Esophagus (tissue), 2 donors: Measurements from ENCODE around the gene PTPA. TPM values are rescaled to one million over a fixed set of nuclear protein-coding genes. Genes with fewer than 3 reads are reported as not detected.
"Not testable (repeated sequence)": the region's sequence is repeated elsewhere in the genome, so short reads cannot be mapped to it uniquely, and the experiment has no call there.

Experiments used
- H3K27ac ChIP-seq, 2 donors: one replicate each; pipeline ENCODE4 v1.5.1; 2013; ENCODE audit warnings: low read depth in 2 of 2, mild to moderate bottlenecking in 2 of 2, inconsistent platforms in 1 of 2, low read length in 1 of 2, moderate library complexity in 1 of 2
- H3K27me3 ChIP-seq, 2 donors: one replicate each; pipeline ENCODE4 v1.6.1; 2013; ENCODE audit warnings: low read length in 2 of 2, control low read depth in 1 of 2, mild to moderate bottlenecking in 1 of 2; ENCODE audit not compliant: insufficient read depth in 2 of 2, control insufficient read depth in 1 of 2
- H3K36me3 ChIP-seq, 2 donors: one replicate each; pipeline ENCODE4 v1.6.1; 2013; ENCODE audit warnings: low read length in 1 of 2; ENCODE audit not compliant: control insufficient read depth in 2 of 2, insufficient read depth in 2 of 2
- H3K4me1 ChIP-seq, 2 donors: one replicate each; pipeline ENCODE4 v1.6.1; 2013; ENCODE audit warnings: low read length in 1 of 2; ENCODE audit not compliant: control insufficient read depth in 2 of 2, insufficient read depth in 2 of 2
- H3K4me3 ChIP-seq, 2 donors: one replicate each; pipeline ENCODE4 v1.5.1; 2013; ENCODE audit warnings: low read length in 2 of 2, mild to moderate bottlenecking in 2 of 2, low read depth in 1 of 2, moderate library complexity in 1 of 2
- H3K9me3 ChIP-seq, 2 donors: one replicate each; pipeline ENCODE4 v1.6.1; 2013; ENCODE audit warnings: mild to moderate bottlenecking in 2 of 2, low read depth in 1 of 2, low read length in 1 of 2, moderate library complexity in 1 of 2; ENCODE audit not compliant: control insufficient read depth in 2 of 2, insufficient read depth in 1 of 2
- WGBS, 2 donors: extraction: QIAGEN DNeasy Blood & Tissue Kit; methylation state at CpG; one replicate each; pipeline ENCODE4 v1.1.7; 2013; 5-methylcytosine and 5-hydroxymethylcytosine counted together
- polyA plus RNA-seq, 2 donors: library from polyadenylated mRNA; stranded (reverse); fragments of 200-250 nt; gene quantifications; one replicate each; pipeline ENCODE4 v1.2.3, GENCODE V29; 2013
- donor health status: healthy with polysubstance abuse.
- donor health status: Bipolar disorder and iron deficiency.

The PTPA gene
- polyA plus RNA-seq, 2 donors, result 80.0 to 126 TPM

GRCh38 chr9:129107651-129108050 is 3.6 kb upstream of the PTPA start:
- H3K9me3 ChIP-seq, result no peaks in the 10 kb centered on the region
- H3K4me1 ChIP-seq, result peaks cover 2 to 44% of the 10 kb centered on the region in 2 donors
- no peaks in the 10 kb centered on the region for H3K27me3 ChIP-seq
- no peak overlapping the region for H3K4me3 ChIP-seq
- no peak overlapping the region for H3K27ac ChIP-seq
- H3K36me3 ChIP-seq, result peaks cover 0 to 20% of the 10 kb centered on the region in 2 donors
- WGBS, 2 donors, result 86 to 92% methylated on average over 13 of the region's 13 CpGs

GRCh38 chr9:129108083-129108804 is 3.0 kb upstream of the PTPA start:
- 62 to 66% methylated on average over 13 of the region's 13 CpGs for WGBS, 2 donors
- H3K27me3 ChIP-seq, result no peaks in the 10 kb centered on the region
- H3K27ac ChIP-seq, result peak overlapping the region; percentile 22 to 68
- peaks cover 2 to 39% of the 10 kb centered on the region in 2 donors for H3K4me1 ChIP-seq
- peaks cover 0 to 20% of the 10 kb centered on the region in 2 donors for H3K36me3 ChIP-seq
- H3K9me3 ChIP-seq, result no peaks in the 10 kb centered on the region
- no peak overlapping the region for H3K4me3 ChIP-seq

- Histone ChIP-seq H3K4me3 (peak overlapping the region in 1 of 2 donors; percentile 3), H3K4me1 (peaks cover 2 to 32% of the 10 kb centered on the region in 2 donors), H3K36me3 (peaks cover 0 to 20% of the 10 kb centered on the region in 2 donors), H3K9me3 (no peaks in the 10 kb centered on the region), H3K27me3 (no peaks in the 10 kb centered on the region), H3K27ac (peak overlapping the region; percentile 68 to 74)
- 49 to 52% methylated on average over 10 of the region's 10 CpGs for WGBS, 2 donors
Measured at GRCh38 chr9:129108805-129109536, 2.2 kb upstream of the PTPA start.

GRCh38 chr9:129109537-129109903 is 1.7 kb upstream of the PTPA start:
- H3K36me3 ChIP-seq, result peaks cover 0 to 20% of the 10 kb centered on the region in 2 donors
- H3K4me3 ChIP-seq, result peak overlapping the region; percentile 3 to 65
- peaks cover 2 to 30% of the 10 kb centered on the region in 2 donors for H3K4me1 ChIP-seq
- H3K9me3 ChIP-seq, result no peaks in the 10 kb centered on the region
- 41 to 42% methylated on average over 7 of the region's 7 CpGs for WGBS, 2 donors
- H3K27ac ChIP-seq, result peak overlapping the region; percentile 57 to 74
- no peaks in the 10 kb centered on the region for H3K27me3 ChIP-seq

GRCh38 chr9:129109952-129110739 is 1.1 kb upstream of the PTPA start:
- WGBS, 2 donors, result 5 to 10% methylated on average over 50 to 64 of the region's 64 CpGs
- H3K4me1 ChIP-seq, result peaks cover 2 to 30% of the 10 kb centered on the region in 2 donors
- H3K9me3 ChIP-seq, result no peaks in the 10 kb centered on the region
- no peaks in the 10 kb centered on the region for H3K27me3 ChIP-seq
- peaks cover 0 to 20% of the 10 kb centered on the region in 2 donors for H3K36me3 ChIP-seq
- peak overlapping the region; percentile 65 to 74 for H3K4me3 ChIP-seq
- H3K27ac ChIP-seq, result peak overlapping the region; percentile 57 to 74

- no peaks in the 10 kb centered on the region for H3K27me3 ChIP-seq
- peaks cover 2 to 30% of the 10 kb centered on the region in 2 donors for H3K4me1 ChIP-seq
- peaks cover 0 to 9% of the 10 kb centered on the region in 2 donors for H3K36me3 ChIP-seq
- H3K9me3 ChIP-seq, result no peaks in the 10 kb centered on the region
- peak overlapping the region; percentile 58 to 91 for H3K4me3 ChIP-seq
- WGBS, 2 donors, result 0 to 1% methylated on average over 37 of the region's 37 CpGs
- peak overlapping the region; percentile 96 for H3K27ac ChIP-seq
Measured at GRCh38 chr9:129111528-129112151, 425 bp downstream of the PTPA start.

GRCh38 chr9:129112526-129112925 is 1.3 kb downstream of the PTPA start:
- Histone ChIP-seq H3K4me3 (peak overlapping the region; percentile 58 to 91), H3K27ac (peak overlapping the region; percentile 96), H3K4me1 (peaks cover 2 to 27% of the 10 kb centered on the region in 2 donors)
- not testable (repeated sequence) for H3K9me3 ChIP-seq, H3K27me3 ChIP-seq, H3K36me3 ChIP-seq
- 88 to 89% methylated on average over 17 of the region's 17 CpGs for WGBS, 2 donors

GRCh38 chr9:129113645-129114304 is 2.6 kb downstream of the PTPA start:
- Histone ChIP-seq H3K27ac (no peak overlapping the region), H3K27me3 (no peaks in the 10 kb centered on the region), H3K36me3 (no peaks in the 10 kb centered on the region), H3K9me3 (no peaks in the 10 kb centered on the region), H3K4me1 (peaks cover 2 to 15% of the 10 kb centered on the region in 2 donors), H3K4me3 (no peak overlapping the region)
- WGBS, 2 donors, result 87 to 90% methylated on average over 17 of the region's 17 CpGs
